ENCODE measurements around the gene C19orf44.
"Not testable (repeated sequence)": the region's sequence is repeated elsewhere in the genome, so short reads cannot be mapped to it uniquely, and the experiment has no call there.

Gene C19orf44

GRCh38 chr19:16551902-16552301 is 55.7 kb downstream of the C19orf44 start:
- 75% methylated on average over 4 of the region's 6 CpGs for WGBS
- not testable (repeated sequence) for H2BK15ac ChIP-seq (ENCODE audit: low read depth, poor library complexity, severe bottlenecking); H3K23ac ChIP-seq (ENCODE audit: low read length in 2 of 2); H3K27ac ChIP-seq (ENCODE audit: low read length, poor library complexity, severe bottlenecking); H3K4me3 ChIP-seq (ENCODE audit: insufficient read depth in 1 of 2, low read depth in 1 of 2, low read length in 2 of 2); H4K8ac ChIP-seq (ENCODE audit: low read length); H2BK5ac ChIP-seq (ENCODE audit: low read depth, low read length, poor library complexity, severe bottlenecking); H3K9me3 ChIP-seq (ENCODE audit: control insufficient read depth, low read length); H3K4ac ChIP-seq (ENCODE audit: low read depth in 1 of 2, low read length in 2 of 2); H2AK5ac ChIP-seq (ENCODE audit: low read length, severe bottlenecking); H3K14ac ChIP-seq (ENCODE audit: low read length in 2 of 2); H3K18ac ChIP-seq (ENCODE audit: low read depth in 1 of 2, low read length in 2 of 2); H3K9ac ChIP-seq (ENCODE audit: low read length); DNase-seq; H3K4me2 ChIP-seq (ENCODE audit: low read length, poor library complexity, severe bottlenecking); H4K91ac ChIP-seq (ENCODE audit: low read length); H3K4me1 ChIP-seq (ENCODE audit: control insufficient read depth, insufficient read depth, low read depth, low read length); H2AFZ ChIP-seq (ENCODE audit: low read depth, low read length); H2BK120ac ChIP-seq (ENCODE audit: low read depth, low read length); H3K27me3 ChIP-seq (ENCODE audit: control insufficient read depth in 1 of 2, insufficient read depth in 1 of 2, low read length in 2 of 2); H2BK12ac ChIP-seq (ENCODE audit: low read length in 2 of 2)
- peaks cover 54 to 56% of the 10 kb centered on the region in 2 experiments for H3K36me3 ChIP-seq (ENCODE audit: control insufficient read depth in 1 of 2, insufficient read depth in 2 of 2, low read depth in 1 of 2, low read length in 2 of 2)
- H3K79me1 ChIP-seq (replicated peaks; ENCODE audit: low read length, poor library complexity, severe bottlenecking), result peaks cover 33% of the 10 kb centered on the region

- H3K4ac ChIP-seq (ENCODE audit: low read depth in 1 of 2, low read length in 2 of 2), result no peak overlapping the region
- H3K27me3 ChIP-seq (ENCODE audit: control insufficient read depth in 1 of 2, insufficient read depth in 1 of 2, low read length in 2 of 2), result no peaks in the 10 kb centered on the region
- no peak overlapping the region for H3K9ac ChIP-seq (ENCODE audit: low read length)
- no peak overlapping the region for H2AFZ ChIP-seq (ENCODE audit: low read depth, low read length)
- H3K23ac ChIP-seq (ENCODE audit: low read length in 2 of 2), result no peak overlapping the region
- peaks cover 66 to 72% of the 10 kb centered on the region in 2 experiments for H3K36me3 ChIP-seq (ENCODE audit: control insufficient read depth in 1 of 2, insufficient read depth in 2 of 2, low read depth in 1 of 2, low read length in 2 of 2)
- no peak overlapping the region for H3K14ac ChIP-seq (ENCODE audit: low read length in 2 of 2)
- H3K4me1 ChIP-seq (ENCODE audit: control insufficient read depth, insufficient read depth, low read depth, low read length), result peaks cover 2% of the 10 kb centered on the region
- H2AK5ac ChIP-seq (ENCODE audit: low read length, severe bottlenecking), result no peak overlapping the region
- no peak overlapping the region for H4K91ac ChIP-seq (ENCODE audit: low read length)
- no peak overlapping the region for H4K8ac ChIP-seq (ENCODE audit: low read length)
- DNase-seq, result no peak
- H3K27ac ChIP-seq (ENCODE audit: low read length, poor library complexity, severe bottlenecking), result no peak overlapping the region
- H2BK5ac ChIP-seq (ENCODE audit: low read depth, low read length, poor library complexity, severe bottlenecking), result no peak overlapping the region
- no peak overlapping the region for H3K4me2 ChIP-seq (ENCODE audit: low read length, poor library complexity, severe bottlenecking)
- H2BK15ac ChIP-seq (ENCODE audit: low read depth, poor library complexity, severe bottlenecking), result no peak overlapping the region
- 97% methylated on average over 8 of the region's 8 CpGs for WGBS
- no peak overlapping the region for H2BK120ac ChIP-seq (ENCODE audit: low read depth, low read length)
- H2BK12ac ChIP-seq (ENCODE audit: low read length in 2 of 2), result no peak overlapping the region
- no peak overlapping the region for H3K4me3 ChIP-seq (ENCODE audit: insufficient read depth in 1 of 2, low read depth in 1 of 2, low read length in 2 of 2)
- no peaks in the 10 kb centered on the region for H3K9me3 ChIP-seq (ENCODE audit: control insufficient read depth, low read length)
- H3K18ac ChIP-seq (ENCODE audit: low read depth in 1 of 2, low read length in 2 of 2), result no peak overlapping the region
- H3K79me1 ChIP-seq (replicated peaks; ENCODE audit: low read length, poor library complexity, severe bottlenecking), result peaks cover 36% of the 10 kb centered on the region
Observed at GRCh38 chr19:16554776-16555175, 58.6 kb downstream of the C19orf44 start.

DNA sequence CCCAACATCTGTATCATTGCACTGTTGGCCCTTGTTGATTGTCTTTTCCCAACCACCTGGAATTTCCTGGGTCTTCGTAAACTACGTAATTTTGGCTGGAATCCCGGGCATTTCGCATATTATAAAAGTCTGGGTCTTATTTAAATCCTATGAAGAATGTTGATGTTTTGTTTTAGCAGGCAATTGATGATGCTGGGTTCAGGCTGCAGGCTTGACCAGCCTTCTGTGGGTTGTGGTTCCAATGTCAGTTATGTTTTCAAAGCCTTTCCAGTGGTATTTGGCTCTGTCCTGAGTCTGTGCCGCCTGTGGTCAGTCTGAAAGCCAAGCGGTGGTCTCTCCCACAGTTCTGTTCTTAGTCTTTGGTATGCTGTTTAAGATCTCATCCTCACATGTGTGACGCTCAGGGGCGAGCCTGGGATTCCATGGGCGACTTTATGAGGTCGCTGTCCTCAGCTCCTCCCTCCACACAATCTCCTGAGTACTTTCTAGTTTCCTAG is 63.6 kb downstream of the C19orf44 start:
- Histone ChIP-seq H2AK5ac (ENCODE audit: low read length, severe bottlenecking) (no peak overlapping the region), H4K91ac (ENCODE audit: low read length) (no peak overlapping the region), H3K27ac (ENCODE audit: low read length, poor library complexity, severe bottlenecking) (no peak overlapping the region), H4K8ac (ENCODE audit: low read length) (no peak overlapping the region), H3K9me3 (ENCODE audit: control insufficient read depth, low read length) (no peaks in the 10 kb centered on the region), H3K23ac (ENCODE audit: low read length in 2 of 2) (no peak overlapping the region), H3K27me3 (ENCODE audit: control insufficient read depth in 1 of 2, insufficient read depth in 1 of 2, low read length in 2 of 2) (no peaks in the 10 kb centered on the region), H3K4me1 (ENCODE audit: control insufficient read depth, insufficient read depth, low read depth, low read length) (peaks cover 2% of the 10 kb centered on the region), H3K4ac (ENCODE audit: low read depth in 1 of 2, low read length in 2 of 2) (no peak overlapping the region), H2BK12ac (ENCODE audit: low read length in 2 of 2) (no peak overlapping the region), H3K4me3 (ENCODE audit: insufficient read depth in 1 of 2, low read depth in 1 of 2, low read length in 2 of 2) (no peak overlapping the region), H3K79me1 (replicated peaks; ENCODE audit: low read length, poor library complexity, severe bottlenecking) (peaks cover 36% of the 10 kb centered on the region), H3K9ac (ENCODE audit: low read length) (no peak overlapping the region), H3K36me3 (ENCODE audit: control insufficient read depth in 1 of 2, insufficient read depth in 2 of 2, low read depth in 1 of 2, low read length in 2 of 2) (peaks cover 67 to 78% of the 10 kb centered on the region in 2 experiments), H2AFZ (ENCODE audit: low read depth, low read length) (no peak overlapping the region), H3K14ac (ENCODE audit: low read length in 2 of 2) (no peak overlapping the region), H3K4me2 (ENCODE audit: low read length, poor library complexity, severe bottlenecking) (no peak overlapping the region), H2BK15ac (ENCODE audit: low read depth, poor library complexity, severe bottlenecking) (no peak overlapping the region), H2BK5ac (ENCODE audit: low read depth, low read length, poor library complexity, severe bottlenecking) (no peak overlapping the region), H3K18ac (ENCODE audit: low read depth in 1 of 2, low read length in 2 of 2) (no peak overlapping the region), H2BK120ac (ENCODE audit: low read depth, low read length) (no peak overlapping the region)
- no peak for DNase-seq
- 95% methylated on average over 10 of the region's 10 CpGs for WGBS

DNA sequence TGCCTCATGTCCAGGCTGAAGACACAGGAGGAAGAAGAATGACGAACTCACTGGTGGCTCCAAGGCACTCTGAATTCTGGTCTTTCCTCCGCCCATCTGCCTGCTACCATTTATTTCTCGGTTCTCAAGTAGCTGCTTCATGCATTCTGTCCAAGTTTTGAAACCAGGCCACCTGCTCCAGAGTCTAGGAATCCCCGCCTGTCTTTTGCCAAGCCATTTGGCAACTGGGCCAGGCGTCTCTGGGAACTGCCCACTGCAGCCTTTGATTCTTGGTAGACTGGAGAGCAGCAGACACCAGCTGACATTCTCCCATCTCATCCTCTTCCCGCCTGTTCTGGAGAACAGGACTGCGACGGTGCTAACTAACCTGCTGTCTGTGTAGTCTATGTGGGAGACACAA is 65.2 kb downstream of the C19orf44 start:
- Histone ChIP-seq H4K91ac (ENCODE audit: low read length) (no peak overlapping the region), H3K27ac (ENCODE audit: low read length, poor library complexity, severe bottlenecking) (no peak overlapping the region), H3K4me3 (ENCODE audit: insufficient read depth in 1 of 2, low read depth in 1 of 2, low read length in 2 of 2) (no peak overlapping the region), H3K36me3 (ENCODE audit: control insufficient read depth in 1 of 2, insufficient read depth in 2 of 2, low read depth in 1 of 2, low read length in 2 of 2) (peaks cover 67 to 73% of the 10 kb centered on the region in 2 experiments), H4K8ac (ENCODE audit: low read length) (no peak overlapping the region), H3K4ac (ENCODE audit: low read depth in 1 of 2, low read length in 2 of 2) (no peak overlapping the region), H3K18ac (ENCODE audit: low read depth in 1 of 2, low read length in 2 of 2) (no peak overlapping the region), H3K9me3 (ENCODE audit: control insufficient read depth, low read length) (no peaks in the 10 kb centered on the region), H3K14ac (ENCODE audit: low read length in 2 of 2) (no peak overlapping the region), H2BK12ac (ENCODE audit: low read length in 2 of 2) (no peak overlapping the region), H3K23ac (ENCODE audit: low read length in 2 of 2) (no peak overlapping the region), H2BK120ac (ENCODE audit: low read depth, low read length) (no peak overlapping the region), H3K79me1 (replicated peaks; ENCODE audit: low read length, poor library complexity, severe bottlenecking) (peaks cover 37% of the 10 kb centered on the region), H2AFZ (ENCODE audit: low read depth, low read length) (no peak overlapping the region), H3K9ac (ENCODE audit: low read length) (no peak overlapping the region), H2BK15ac (ENCODE audit: low read depth, poor library complexity, severe bottlenecking) (no peak overlapping the region), H3K27me3 (ENCODE audit: control insufficient read depth in 1 of 2, insufficient read depth in 1 of 2, low read length in 2 of 2) (no peaks in the 10 kb centered on the region), H3K4me1 (ENCODE audit: control insufficient read depth, insufficient read depth, low read depth, low read length) (peaks cover 2% of the 10 kb centered on the region), H3K4me2 (ENCODE audit: low read length, poor library complexity, severe bottlenecking) (no peak overlapping the region), H2BK5ac (ENCODE audit: low read depth, low read length, poor library complexity, severe bottlenecking) (no peak overlapping the region), H2AK5ac (ENCODE audit: low read length, severe bottlenecking) (no peak overlapping the region)
- DNase-seq, result no peak
- 98% methylated on average over 5 of the region's 8 CpGs for WGBS
